Stimulated activated CD8-positive, alpha-beta memory T cell treated with anti-CD3 and anti-CD28 coated beads, Interleukin-7, amount 100 ng/mL, for 1 hour (primary cell): ENCODE data around the gene MAGOHB.
"Not testable (repeated sequence)": the region's sequence is repeated elsewhere in the genome, so short reads cannot be mapped to it uniquely, and the experiment has no call there.

ENCODE experiments used
- DNase-seq, 2 donors: peaks; one replicate each; pipeline ENCODE4 v3.0.0-alpha.2; 2020; ENCODE audit warnings: low read depth in 2 of 2

MAGOHB gene

GRCh38 chr12:10612110-10612509 is 1.3 kb downstream of the MAGOHB start:
- no peak for DNase-seq

- DNase-seq = not testable (repeated sequence)
Observed at GRCh38 chr12:10611258-10611657, 2.2 kb downstream of the MAGOHB start.

GRCh38 chr12:10610188-10610587 is 3.2 kb downstream of the MAGOHB start:
- DNase-seq = no peak

- DNase-seq = no peak
Observed at GRCh38 chr12:10607885-10608458, 5.4 kb downstream of the MAGOHB start.

GRCh38 chr12:10601860-10602259 is 11.5 kb downstream of the MAGOHB start:
- no peak for DNase-seq

- no peak for DNase-seq
Observed at GRCh38 chr12:10600988-10601387, 12.4 kb downstream of the MAGOHB start.

GRCh38 chr12:10595881-10596280 is 17.5 kb downstream of the MAGOHB start:
- no peak for DNase-seq

GRCh38 chr12:10590966-10591365 is 22.4 kb downstream of the MAGOHB start:
- DNase-seq = no peak

- no peak for DNase-seq
Observed at GRCh38 chr12:10584415-10584814, 29.0 kb downstream of the MAGOHB start.

- DNase-seq = no peak
Observed at GRCh38 chr12:10582704-10583103, 30.7 kb downstream of the MAGOHB start.

GRCh38 chr12:10582133-10582532 is 31.3 kb downstream of the MAGOHB start:
- not testable (repeated sequence) for DNase-seq

- no peak for DNase-seq
Observed at GRCh38 chr12:10574307-10574706, 39.1 kb downstream of the MAGOHB start.

GRCh38 chr12:10572021-10572490 is 41.4 kb downstream of the MAGOHB start:
- DNase-seq = not testable (repeated sequence)

GRCh38 chr12:10571141-10571540 is 42.3 kb downstream of the MAGOHB start:
- no peak for DNase-seq

- no peak for DNase-seq
Observed at GRCh38 chr12:10567813-10568212, 45.6 kb downstream of the MAGOHB start.

GRCh38 chr12:10563966-10564365 is 49.4 kb downstream of the MAGOHB start:
- DNase-seq = no peak

GRCh38 chr12:10563002-10563401 is 50.4 kb downstream of the MAGOHB start:
- DNase-seq = no peak

- DNase-seq = no peak
Observed at GRCh38 chr12:10562306-10562933, 51.0 kb downstream of the MAGOHB start.

- no peak for DNase-seq
Observed at GRCh38 chr12:10559244-10559643, 54.2 kb downstream of the MAGOHB start.

GRCh38 chr12:10558789-10559188 is 54.6 kb downstream of the MAGOHB start:
- DNase-seq = no peak

- DNase-seq = no peak
Observed at GRCh38 chr12:10558301-10558700, 55.1 kb downstream of the MAGOHB start.

GRCh38 chr12:10557766-10558165 is 55.6 kb downstream of the MAGOHB start:
- no peak for DNase-seq

GRCh38 chr12:10557329-10557728 is 56.1 kb downstream of the MAGOHB start:
- DNase-seq = no peak
